Ammon's horn (tissue), 1 donor: Measurements from ENCODE around the gene SPATA16.
"Not testable (repeated sequence)": the region's sequence is repeated elsewhere in the genome, so short reads cannot be mapped to it uniquely, and the experiment has no call there.

Source experiments
- DNase-seq: peaks from one replicate; pipeline ENCODE4 v3.0.0-alpha.2; 2016; ENCODE audit warnings: low spot score

Gene SPATA16

GRCh38 chr3:172877011-172877410 lies 264.0 kb downstream of the SPATA16 start:
- no peak for DNase-seq

- DNase-seq = no peak
These were observed 264.7 kb downstream of the SPATA16 start for GRCh38 chr3:172876297-172876696.

- DNase-seq = no peak
These were observed 266.0 kb downstream of the SPATA16 start for GRCh38 chr3:172875039-172875438.

GRCh38 chr3:172869784-172870518 lies 271.1 kb downstream of the SPATA16 start:
- no peak for DNase-seq

- DNase-seq = no peak
These were observed 271.7 kb downstream of the SPATA16 start for GRCh38 chr3:172869368-172869771.

- no peak for DNase-seq
These were observed 272.3 kb downstream of the SPATA16 start for GRCh38 chr3:172868582-172869200.

- not testable (repeated sequence) for DNase-seq
These were observed 274.2 kb downstream of the SPATA16 start for GRCh38 chr3:172866726-172867350.

GRCh38 chr3:172859041-172859440 lies 282.0 kb downstream of the SPATA16 start:
- no peak for DNase-seq

GRCh38 chr3:172856795-172857742 lies 284.0 kb downstream of the SPATA16 start:
- no peak for DNase-seq

- DNase-seq = no peak
These were observed 286.0 kb downstream of the SPATA16 start for GRCh38 chr3:172855037-172855436.

- DNase-seq = no peak
These were observed 286.9 kb downstream of the SPATA16 start for GRCh38 chr3:172853921-172854666.

- no peak for DNase-seq
These were observed 288.0 kb downstream of the SPATA16 start for GRCh38 chr3:172853005-172853404.

- no peak for DNase-seq
These were observed 292.1 kb downstream of the SPATA16 start for GRCh38 chr3:172848910-172849309.

GRCh38 chr3:172847292-172847691 lies 293.7 kb downstream of the SPATA16 start:
- DNase-seq = no peak

GRCh38 chr3:172846706-172847105 lies 294.3 kb downstream of the SPATA16 start:
- DNase-seq = no peak

- no peak for DNase-seq
These were observed 294.9 kb downstream of the SPATA16 start for GRCh38 chr3:172846103-172846561.

GRCh38 chr3:172844428-172844827 lies 296.6 kb downstream of the SPATA16 start:
- DNase-seq = no peak

GRCh38 chr3:172840913-172841312 lies 300.1 kb downstream of the SPATA16 start:
- no peak for DNase-seq

- DNase-seq = no peak
These were observed 300.6 kb downstream of the SPATA16 start for GRCh38 chr3:172840463-172840862.

- DNase-seq = no peak
These were observed 301.4 kb downstream of the SPATA16 start for GRCh38 chr3:172839679-172840078.
